Activated T-helper 1 cell treated with anti-CD3 and anti-CD28 coated beads, Interleukin-12 subunit alpha, Interleukin-12 subunit beta, Interleukin-2, Interleukin-4 antibody, amounts not matched to agents 30 ng/mL and 10 ng/mL and 1 ng/mL, durations not matched to agents 14 hours and 24 hours and 36 hours (primary cell): ENCODE results near the gene PHF21A. TPM values are rescaled to one million over a fixed set of nuclear protein-coding genes. Genes with fewer than 3 reads are reported as not detected.
A peak's percentile ranks its signal among the peaks of the same experiment; 100 is the strongest.

Experiments used
- DNase-seq: peaks from one replicate; pipeline ENCODE4 v3.0.0; 2021; ENCODE audit warnings: low spot score
- H3K27ac Mint-ChIP-seq: one replicate; pipeline ENCODE4 v1.8.0; 2021; ENCODE audit warnings: mild to moderate bottlenecking, mixed read lengths
- H3K27me3 Mint-ChIP-seq: one replicate; pipeline ENCODE4 v1.8.0; 2022; ENCODE audit warnings: mild to moderate bottlenecking, moderate library complexity, mixed read lengths; ENCODE audit not compliant: insufficient read depth
- H3K36me3 Mint-ChIP-seq: one replicate; pipeline ENCODE4 v1.8.0; 2021; ENCODE audit warnings: low read depth, mixed read lengths
- H3K4me1 Mint-ChIP-seq: one replicate; pipeline ENCODE4 v1.8.0; 2021; ENCODE audit warnings: low read depth, mixed read lengths
- H3K4me3 Mint-ChIP-seq: one replicate; pipeline ENCODE4 v1.8.0; 2021; ENCODE audit warnings: mild to moderate bottlenecking, moderate library complexity, mixed read lengths
- H3K9me3 Mint-ChIP-seq: one replicate; pipeline ENCODE4 v1.8.0; 2021; ENCODE audit warnings: mixed read lengths
- intact Hi-C: fragments of 100-400 bp; cut with micrococcal nuclease; formaldehyde crosslinking; loops from one replicate; pipeline ENCODE4 v1.15.1; 2024
- total RNA-seq: library from RNA; stranded (reverse); gene quantifications from 2 replicates; pipeline ENCODE4 v1.2.3, GENCODE V29; 2022

The PHF21A gene
- total RNA-seq, 1 donor from 2014 or later: 32.9 TPM

DNA sequence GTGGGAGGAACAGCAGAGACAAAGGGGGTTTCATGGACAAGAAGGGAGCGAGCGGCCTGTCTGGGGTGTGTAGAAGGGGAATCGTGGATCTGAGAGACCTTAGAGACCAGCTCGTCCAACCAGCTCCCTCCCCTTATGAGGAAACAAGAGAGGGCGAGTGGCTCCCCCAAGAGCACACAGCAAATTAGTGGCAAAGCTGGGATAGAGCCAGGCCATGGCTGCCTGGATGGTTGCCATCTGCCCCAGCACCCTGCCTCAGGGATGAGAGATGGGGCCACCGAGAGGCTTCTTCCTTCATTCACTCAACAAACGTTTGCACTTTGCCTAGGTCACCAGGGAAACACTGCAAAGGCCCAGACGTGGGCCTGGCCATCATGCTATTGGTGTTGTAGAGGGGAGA lies 231.7 kb downstream of the PHF21A start:
- intact Hi-C loops: no loop called here
- peaks cover 11% of the 10 kb centered on the region for H3K27me3 Mint-ChIP-seq
- H3K4me1 Mint-ChIP-seq: peaks cover 6% of the 10 kb centered on the region
- H3K27ac Mint-ChIP-seq: no peak overlapping the region
- no peak overlapping the region for H3K4me3 Mint-ChIP-seq
- DNase-seq: no peak
- H3K36me3 Mint-ChIP-seq: peaks cover 1% of the 10 kb centered on the region
- H3K9me3 Mint-ChIP-seq: no peaks in the 10 kb centered on the region

DNA sequence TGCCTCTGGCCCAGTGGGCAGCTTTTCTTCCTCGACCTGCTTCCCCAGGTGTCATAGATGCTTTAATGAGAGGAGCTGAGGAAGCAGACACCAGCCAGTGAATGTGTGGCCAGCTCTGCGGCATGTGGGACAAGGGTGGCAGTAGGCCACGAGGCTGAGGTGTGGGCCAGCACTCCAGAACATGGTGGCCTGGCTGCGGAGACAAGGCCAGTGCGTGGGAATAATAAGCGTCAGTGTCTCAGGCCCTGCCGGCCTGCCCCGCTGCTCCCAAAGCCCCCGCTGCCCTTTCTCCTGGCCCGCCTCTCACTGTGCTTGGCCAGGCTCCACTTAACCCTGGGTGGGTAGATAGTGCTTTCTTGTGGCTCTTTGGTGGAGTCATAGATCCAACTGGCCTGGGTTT lies 233.7 kb downstream of the PHF21A start:
- no peak for DNase-seq
- H3K27ac Mint-ChIP-seq: no peak overlapping the region
- peaks cover 6% of the 10 kb centered on the region for H3K4me1 Mint-ChIP-seq
- H3K4me3 Mint-ChIP-seq: no peak overlapping the region
- H3K9me3 Mint-ChIP-seq: no peaks in the 10 kb centered on the region
- intact Hi-C loops: no loop called here
- peaks cover 9% of the 10 kb centered on the region for H3K27me3 Mint-ChIP-seq
- peaks cover 3% of the 10 kb centered on the region for H3K36me3 Mint-ChIP-seq

- H3K27me3 Mint-ChIP-seq: peaks cover 9% of the 10 kb centered on the region
- no peak for DNase-seq
- peaks cover 6% of the 10 kb centered on the region for H3K36me3 Mint-ChIP-seq
- H3K9me3 Mint-ChIP-seq: no peaks in the 10 kb centered on the region
- H3K27ac Mint-ChIP-seq: no peak overlapping the region
- H3K4me1 Mint-ChIP-seq: peaks cover 6% of the 10 kb centered on the region
- no peak overlapping the region for H3K4me3 Mint-ChIP-seq
- intact Hi-C loops: no loop called here
These were observed 234.3 kb downstream of the PHF21A start for GRCh38 chr11:45886816-45887520.

- H3K9me3 Mint-ChIP-seq: no peaks in the 10 kb centered on the region
- peaks cover 6% of the 10 kb centered on the region for H3K36me3 Mint-ChIP-seq
- intact Hi-C loops: loop anchor here (1.0 kb wide), 4 partner anchors 13 to 81 kb away; partner anchors contain the start of gene SLC35C1
- H3K27ac Mint-ChIP-seq: no peak overlapping the region
- H3K4me3 Mint-ChIP-seq: no peak overlapping the region
- DNase-seq: no peak
- H3K27me3 Mint-ChIP-seq: peaks cover 9% of the 10 kb centered on the region
- peaks cover 6% of the 10 kb centered on the region for H3K4me1 Mint-ChIP-seq
These were observed 235.1 kb downstream of the PHF21A start for GRCh38 chr11:45885921-45886721.

DNA sequence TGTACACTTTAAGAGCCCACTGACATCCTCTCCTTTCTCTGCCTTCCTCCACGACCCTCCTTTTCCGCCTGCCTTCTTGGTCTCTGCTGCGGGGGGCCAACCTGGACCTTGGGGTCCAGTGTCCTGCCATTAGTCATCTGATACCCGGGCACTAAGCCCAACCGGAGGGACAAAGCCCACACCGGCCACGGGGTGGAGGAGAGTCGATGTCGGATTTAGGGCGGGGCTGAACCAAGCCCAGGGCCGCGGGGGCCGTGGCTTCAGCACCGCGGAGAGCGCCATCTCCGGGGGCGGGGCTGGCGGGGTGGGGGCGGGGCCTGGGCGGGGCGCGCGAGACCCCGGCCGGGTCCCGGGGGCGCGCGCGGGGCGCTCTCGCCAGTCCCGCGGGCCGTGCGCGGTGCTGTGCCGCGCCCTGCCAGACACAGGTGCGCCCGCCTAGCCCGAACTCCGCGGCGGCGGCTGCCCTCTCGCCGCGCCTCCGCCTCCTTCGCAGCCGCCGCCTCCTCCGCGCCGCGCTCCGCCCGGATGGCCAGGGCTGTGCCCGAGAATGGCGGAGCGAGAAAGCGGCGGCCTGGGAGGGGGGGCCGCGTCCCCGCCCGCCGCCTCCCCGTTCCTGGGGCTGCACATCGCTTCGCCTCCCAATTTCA lies 235.9 kb downstream of the PHF21A start, which contains the start of gene MAPK8IP1:
TSS of gene MAPK8IP1 (plus strand) at position 378 of the 647 bp plus-strand sequence. CDS start at position 548, 170 bp downstream.
- H3K36me3 Mint-ChIP-seq: peaks cover 7% of the 10 kb centered on the region

DNA sequence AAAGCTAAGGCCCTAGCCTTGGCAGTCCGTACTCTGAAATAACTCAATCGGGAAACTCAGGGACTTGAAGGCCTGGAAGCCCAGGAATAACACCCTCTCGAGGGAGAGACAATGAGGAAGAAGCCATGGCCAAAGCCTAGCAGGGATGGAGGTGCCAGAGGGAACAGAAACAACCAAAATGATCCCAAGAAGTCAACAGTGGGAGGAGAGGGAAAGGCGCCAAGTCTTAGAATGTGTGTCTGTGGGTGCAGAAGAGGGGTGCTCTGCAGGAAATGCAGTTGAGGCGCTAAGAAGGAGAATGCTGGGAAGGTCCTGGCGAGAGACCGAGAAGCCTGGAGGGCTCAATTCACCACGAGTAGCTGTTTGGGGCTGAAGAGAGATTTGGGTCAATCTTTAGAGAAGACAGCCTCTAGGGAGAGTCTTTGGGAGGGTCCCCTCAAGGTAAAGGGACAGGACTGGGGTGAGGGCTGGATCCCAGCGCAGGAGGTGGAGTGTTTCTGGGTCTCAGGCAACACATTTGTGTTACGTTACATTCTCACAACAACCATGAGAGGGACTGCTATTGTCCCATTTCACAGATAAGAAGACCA lies 236.6 kb downstream of the PHF21A start:
- intact Hi-C loops: loop anchor here (1.0 kb wide), 4 partner anchors 15 to 79 kb away; partner anchors contain the start of gene SLC35C1
- H3K9me3 Mint-ChIP-seq: no peaks in the 10 kb centered on the region
- H3K27me3 Mint-ChIP-seq: peaks cover 4% of the 10 kb centered on the region
- peaks cover 6% of the 10 kb centered on the region for H3K4me1 Mint-ChIP-seq
- DNase-seq: no peak
- H3K27ac Mint-ChIP-seq: no peak overlapping the region
- peaks cover 13% of the 10 kb centered on the region for H3K36me3 Mint-ChIP-seq
- H3K4me3 Mint-ChIP-seq: peak overlapping the region; percentile 71

More for the DNA sequence above, 235.9 kb downstream of the PHF21A start, which contains the start of gene MAPK8IP1:
- peaks cover 6% of the 10 kb centered on the region for H3K4me1 Mint-ChIP-seq
- peak; percentile 34 for DNase-seq
- no peaks in the 10 kb centered on the region for H3K9me3 Mint-ChIP-seq
- no peak within 1 kb of the TSS for H3K27ac Mint-ChIP-seq
- H3K27me3 Mint-ChIP-seq: peaks cover 5% of the 10 kb centered on the region
- intact Hi-C loops: loop anchor here (1.0 kb wide), 4 partner anchors 14 to 80 kb away; partner anchors contain the start of gene SLC35C1
- H3K4me3 Mint-ChIP-seq: peak within 1 kb of the TSS; percentile 71

Other genes starting within 250 kb of the PHF21A start
- 0.51 and 0.91 TPM in 2 replicates for gene MAPK8IP1, start 235.8 kb downstream of the PHF21A start, total RNA-seq
- gene FREY1, start 214.2 kb downstream of the PHF21A start, total RNA-seq: 0.59 and 1.9 TPM in 2 replicates
- gene PEX16, start 203.6 kb downstream of the PHF21A start, total RNA-seq: 37.4 and 44.6 TPM in 2 replicates
- not detected in 2 replicates for gene LARGE2, start 198.8 kb downstream of the PHF21A start, total RNA-seq
- 0.15 and 0.39 TPM in 2 replicates for gene CREB3L1, start 156.2 kb upstream of the PHF21A start, total RNA-seq
- 101 TPM in 2 replicates for gene DGKZ, start 226.0 kb upstream of the PHF21A start, total RNA-seq